CD4-positive, alpha-beta T cell treated with Interleukin-6 for 4 hours (primary cell): ENCODE results near the gene MYL12B.
"Not testable (repeated sequence)": the region's sequence is repeated elsewhere in the genome, so short reads cannot be mapped to it uniquely, and the experiment has no call there.

Experiments
- DNase-seq: peaks from one replicate; pipeline ENCODE4 v3.0.0-alpha.2; 2020; ENCODE audit warnings: mixed read lengths

Gene MYL12B

GRCh38 chr18:3263132-3263700 is 1.3 kb downstream of the MYL12B start:
- DNase-seq: no peak

- peak; percentile 26 for DNase-seq
Measured at GRCh38 chr18:3264362-3264761, 2.4 kb downstream of the MYL12B start.

- no peak for DNase-seq
Measured at GRCh38 chr18:3265564-3266033, 3.7 kb downstream of the MYL12B start.

- no peak for DNase-seq
Measured at GRCh38 chr18:3266062-3266608, 4.2 kb downstream of the MYL12B start.

GRCh38 chr18:3268306-3268705 is 6.4 kb downstream of the MYL12B start:
- DNase-seq: no peak

GRCh38 chr18:3269241-3269913 is 7.4 kb downstream of the MYL12B start:
- no peak for DNase-seq

GRCh38 chr18:3269914-3270299 is 8.0 kb downstream of the MYL12B start:
- no peak for DNase-seq

- DNase-seq: no peak
Measured at GRCh38 chr18:3273042-3273441, 11.1 kb downstream of the MYL12B start.

- DNase-seq: not testable (repeated sequence)
Measured at GRCh38 chr18:3277643-3278213, 15.8 kb downstream of the MYL12B start.

- no peak for DNase-seq
Measured at GRCh38 chr18:3279201-3280185, 17.6 kb downstream of the MYL12B start.

- no peak for DNase-seq
Measured at GRCh38 chr18:3281456-3282400, 19.8 kb downstream of the MYL12B start.

- DNase-seq: no peak
Measured at GRCh38 chr18:3283253-3283863, 21.4 kb downstream of the MYL12B start.

- DNase-seq: no peak
Measured at GRCh38 chr18:3283908-3284307, 22.0 kb downstream of the MYL12B start.

- DNase-seq: no peak
Measured at GRCh38 chr18:3284501-3284900, 22.6 kb downstream of the MYL12B start.

GRCh38 chr18:3286159-3286558 is 24.2 kb downstream of the MYL12B start:
- DNase-seq: no peak

- no peak for DNase-seq
Measured at GRCh38 chr18:3293196-3293951, 31.4 kb downstream of the MYL12B start.

GRCh38 chr18:3294435-3295080 is 32.6 kb downstream of the MYL12B start:
- DNase-seq: no peak

- peak; percentile 95 for DNase-seq
Measured at GRCh38 chr18:3297025-3297984, 35.4 kb downstream of the MYL12B start.

- no peak for DNase-seq
Measured at GRCh38 chr18:3304832-3305231, 42.9 kb downstream of the MYL12B start.
